Measurements from ENCODE around the gene HAUS3.

The HAUS3 gene

GRCh38 chr4:2262145-2262943 is 20.4 kb upstream of the HAUS3 start:
- peak; percentile 99 for DNase-seq

- no peak for DNase-seq
Observed at GRCh38 chr4:2261853-2262144, 19.9 kb upstream of the HAUS3 start, which contains the start of gene MXD4. MXD4 (minus strand) TSS chr4:2262109; CDS start chr4:2261980, 129 bp downstream.

GRCh38 chr4:2261110-2261852 is 19.4 kb upstream of the HAUS3 start:
- peak; percentile 59 for DNase-seq

- DNase-seq: no peak
Observed at GRCh38 chr4:2260344-2261109, 18.6 kb upstream of the HAUS3 start.

- DNase-seq: no peak
Observed at GRCh38 chr4:2259541-2260343, 17.8 kb upstream of the HAUS3 start.

- DNase-seq: no peak
Observed at GRCh38 chr4:2259036-2259540, 17.2 kb upstream of the HAUS3 start.

GRCh38 chr4:2258091-2259035 is 16.4 kb upstream of the HAUS3 start:
- DNase-seq: no peak

GRCh38 chr4:2257361-2258081 is 15.6 kb upstream of the HAUS3 start:
- DNase-seq: no peak

GRCh38 chr4:2256781-2257191 is 14.9 kb upstream of the HAUS3 start:
- DNase-seq: no peak

GRCh38 chr4:2256156-2256731 is 14.3 kb upstream of the HAUS3 start:
- DNase-seq: no peak

GRCh38 chr4:2255501-2256155 is 13.7 kb upstream of the HAUS3 start:
- no peak for DNase-seq

GRCh38 chr4:2254665-2255500 is 13.0 kb upstream of the HAUS3 start:
- no peak for DNase-seq

- DNase-seq: no peak
Observed at GRCh38 chr4:2253160-2254084, 11.5 kb upstream of the HAUS3 start.

GRCh38 chr4:2252530-2253091 is 10.7 kb upstream of the HAUS3 start:
- no peak for DNase-seq

GRCh38 chr4:2251795-2252529 is 10.0 kb upstream of the HAUS3 start:
- DNase-seq: no peak

- DNase-seq: no peak
Observed at GRCh38 chr4:2251073-2251794, 9.3 kb upstream of the HAUS3 start.

Data from central memory CD4-positive, alpha-beta T cell (primary cell).